Epithelial cell of proximal tubule (primary cell): Measurements from ENCODE around the gene NOTUM. TPM values are rescaled to one million over a fixed set of nuclear protein-coding genes. Genes with fewer than 3 reads are reported as not detected.

Source experiments
- DNase-seq: peaks from one replicate; pipeline ENCODE4 v3.0.0-alpha.2; 2011; ENCODE audit warnings: low read depth
- H3K4me3 ChIP-seq: 2 replicates; pipeline ENCODE4 v1.5.1; 2011; ENCODE audit warnings: low read depth, mild to moderate bottlenecking, low read length
- total RNA-seq: library from RNA; depleted of rRNA; stranded (reverse); fragments of >200 nt; gene quantifications from 2 replicates; pipeline ENCODE4 v1.2.3, GENCODE V29; 2015
- TF ChIP-seq, protein P1 (sequence below): conservative IDR thresholded peaks from 2 replicates; pipeline ENCODE4 v1.5.1; 2012; ENCODE audit warnings: low read depth, mild to moderate bottlenecking, low read length

NOTUM gene
- not detected in 2 replicates for total RNA-seq

DNA sequence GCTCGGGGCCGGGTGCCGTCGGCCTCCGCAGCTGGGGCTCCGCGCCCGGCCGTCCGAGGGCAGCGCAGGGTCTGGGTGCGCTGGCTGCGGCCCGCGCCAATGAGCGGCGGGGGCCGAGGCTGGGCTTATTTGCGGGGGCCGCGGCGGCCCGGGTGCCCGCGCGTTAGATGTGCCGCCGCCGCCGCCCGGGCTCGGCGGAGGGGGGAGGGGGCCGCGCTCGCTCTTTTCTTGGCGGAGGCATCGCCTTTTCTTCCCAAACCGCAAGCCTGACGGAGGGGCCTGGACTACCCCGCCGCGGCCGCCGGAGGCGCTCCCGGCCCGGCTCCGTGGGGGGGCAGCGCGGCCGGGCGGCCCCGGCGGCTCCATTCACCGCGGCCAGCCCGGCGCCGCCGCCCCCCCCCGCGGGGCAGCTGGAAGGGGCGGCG is at the start of gene NOTUM:
TSS of gene NOTUM (minus strand) at position 101 of the 425 bp plus-strand sequence. CDS start 278 bp downstream, outside the sequence.
- DNase-seq = no peak
- TF ChIP-seq, protein P1, sequence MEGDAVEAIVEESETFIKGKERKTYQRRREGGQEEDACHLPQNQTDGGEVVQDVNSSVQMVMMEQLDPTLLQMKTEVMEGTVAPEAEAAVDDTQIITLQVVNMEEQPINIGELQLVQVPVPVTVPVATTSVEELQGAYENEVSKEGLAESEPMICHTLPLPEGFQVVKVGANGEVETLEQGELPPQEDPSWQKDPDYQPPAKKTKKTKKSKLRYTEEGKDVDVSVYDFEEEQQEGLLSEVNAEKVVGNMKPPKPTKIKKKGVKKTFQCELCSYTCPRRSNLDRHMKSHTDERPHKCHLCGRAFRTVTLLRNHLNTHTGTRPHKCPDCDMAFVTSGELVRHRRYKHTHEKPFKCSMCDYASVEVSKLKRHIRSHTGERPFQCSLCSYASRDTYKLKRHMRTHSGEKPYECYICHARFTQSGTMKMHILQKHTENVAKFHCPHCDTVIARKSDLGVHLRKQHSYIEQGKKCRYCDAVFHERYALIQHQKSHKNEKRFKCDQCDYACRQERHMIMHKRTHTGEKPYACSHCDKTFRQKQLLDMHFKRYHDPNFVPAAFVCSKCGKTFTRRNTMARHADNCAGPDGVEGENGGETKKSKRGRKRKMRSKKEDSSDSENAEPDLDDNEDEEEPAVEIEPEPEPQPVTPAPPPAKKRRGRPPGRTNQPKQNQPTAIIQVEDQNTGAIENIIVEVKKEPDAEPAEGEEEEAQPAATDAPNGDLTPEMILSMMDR = no peak
- no peak within 1 kb of the TSS for H3K4me3 ChIP-seq

DNA sequence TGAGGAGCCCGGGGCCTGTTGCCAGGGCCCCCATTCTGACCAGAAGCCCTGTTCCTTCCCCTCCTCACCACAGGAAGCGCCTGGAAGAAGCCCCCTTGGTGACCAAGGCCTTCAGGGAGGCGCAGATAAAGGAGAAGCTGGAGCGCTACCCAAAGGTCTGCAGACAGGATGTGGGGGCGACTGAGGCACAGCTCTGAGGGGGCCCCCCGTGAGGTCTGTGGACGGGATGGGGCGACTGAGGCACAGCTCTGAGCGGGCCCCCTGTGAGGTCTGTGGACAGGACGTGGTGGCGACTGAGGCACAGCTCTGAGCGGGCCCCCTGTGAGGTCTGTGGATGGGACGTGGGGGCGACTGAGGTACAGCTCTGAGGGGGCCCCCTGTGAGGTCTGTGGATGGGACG is 48.4 kb upstream of the NOTUM start:
- TF ChIP-seq, protein P1 = no peak
- H3K4me3 ChIP-seq = no peak overlapping the region
- DNase-seq = no peak

DNA sequence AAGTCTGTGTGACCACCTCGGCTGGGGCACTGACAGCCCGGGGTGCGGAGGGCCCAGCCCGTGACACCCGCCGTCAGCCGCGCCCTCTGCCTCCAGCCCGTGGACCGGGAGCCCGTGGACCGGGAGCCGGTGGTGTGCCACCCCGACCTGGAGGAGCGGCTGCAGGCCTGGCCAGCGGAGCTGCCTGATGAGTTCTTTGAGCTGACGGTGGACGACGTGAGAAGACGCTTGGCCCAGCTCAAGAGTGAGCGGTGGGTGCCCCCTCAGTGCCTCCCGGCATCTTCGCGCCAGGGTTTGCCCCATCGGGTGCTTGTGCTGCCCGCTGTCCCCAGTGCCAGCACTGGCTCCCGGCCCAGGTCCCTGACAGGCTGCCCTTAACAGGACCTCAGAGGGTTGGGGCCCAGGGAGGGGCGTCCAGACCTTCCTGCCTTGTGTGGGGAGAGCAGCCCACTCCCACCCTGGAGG is 48.0 kb upstream of the NOTUM start:
- no peak for DNase-seq
- TF ChIP-seq, protein P1 = no peak
- no peak overlapping the region for H3K4me3 ChIP-seq

DNA sequence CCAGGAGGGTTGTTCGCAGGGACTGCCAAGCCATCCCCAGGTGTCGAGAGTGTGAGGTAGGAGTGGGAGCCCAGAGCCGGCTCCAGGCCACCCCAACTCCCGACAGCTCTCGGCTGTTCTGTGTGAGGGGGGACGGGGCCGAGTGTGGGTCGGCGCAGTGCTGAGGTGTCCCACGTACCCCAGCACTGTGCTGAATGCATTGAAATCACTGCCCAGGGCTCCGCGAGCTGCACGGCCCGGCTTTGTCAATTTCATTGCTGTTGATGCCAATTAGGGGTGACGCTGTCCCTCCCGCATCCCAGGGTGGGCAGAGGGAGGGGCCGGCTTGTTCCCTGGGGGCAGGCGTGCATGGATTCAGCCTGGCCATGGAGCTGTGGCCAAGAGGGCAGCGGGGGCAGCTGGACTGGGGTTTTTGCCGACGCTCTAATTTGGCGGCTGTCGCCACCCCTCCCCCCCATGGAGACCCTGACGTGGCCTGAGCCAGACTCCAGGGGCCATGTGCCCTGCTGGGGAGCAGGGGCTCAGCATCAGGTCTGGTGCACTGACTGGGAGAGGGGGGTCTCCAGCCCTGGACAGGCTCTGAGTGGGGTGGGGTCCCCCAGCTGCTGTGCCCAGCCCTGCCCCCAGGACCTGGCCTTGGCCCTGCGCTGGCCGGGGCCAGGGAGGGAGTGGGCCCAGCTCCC is 47.4 kb upstream of the NOTUM start:
- no peak for DNase-seq
- no peak overlapping the region for H3K4me3 ChIP-seq
- TF ChIP-seq, protein P1 = no peak

DNA sequence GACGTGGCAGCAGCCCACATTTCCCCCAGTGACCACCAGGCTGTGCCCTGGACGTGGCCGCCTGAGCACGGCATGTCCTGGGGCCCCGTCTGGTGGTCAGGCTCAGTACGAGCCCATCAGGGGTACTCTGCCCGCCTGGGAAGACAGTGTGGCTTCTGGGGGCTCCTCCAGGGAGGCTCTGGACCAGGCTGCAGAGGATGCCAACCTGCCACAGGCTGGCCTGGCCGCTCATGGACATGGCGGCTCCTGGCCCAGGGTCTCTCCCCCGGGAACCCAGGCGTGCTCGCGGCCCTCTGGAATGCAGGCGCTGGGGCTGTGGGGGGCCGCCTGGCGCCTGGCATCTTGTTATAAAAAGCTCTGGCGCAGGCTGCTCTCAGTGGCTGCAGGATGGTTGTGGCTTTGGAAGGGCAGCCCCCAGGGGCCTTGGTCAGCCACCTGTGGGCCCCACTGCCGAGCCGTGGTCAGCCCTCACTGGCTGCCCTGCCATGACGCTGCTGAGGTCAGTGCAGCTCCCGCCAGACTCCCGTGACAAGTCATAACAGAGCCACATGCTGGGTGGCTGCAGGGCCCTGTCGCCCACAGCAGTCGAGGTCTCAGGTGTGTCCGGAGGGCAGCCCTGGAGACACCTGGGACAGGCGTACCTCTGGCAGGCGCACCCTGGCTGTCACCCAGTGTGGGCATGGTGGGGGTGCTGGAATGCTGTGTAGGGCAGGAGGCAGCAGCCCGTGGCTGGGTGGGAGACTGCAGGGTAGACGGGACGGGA is 46.7 kb upstream of the NOTUM start:
- TF ChIP-seq, protein P1 = no peak
- DNase-seq = no peak

DNA sequence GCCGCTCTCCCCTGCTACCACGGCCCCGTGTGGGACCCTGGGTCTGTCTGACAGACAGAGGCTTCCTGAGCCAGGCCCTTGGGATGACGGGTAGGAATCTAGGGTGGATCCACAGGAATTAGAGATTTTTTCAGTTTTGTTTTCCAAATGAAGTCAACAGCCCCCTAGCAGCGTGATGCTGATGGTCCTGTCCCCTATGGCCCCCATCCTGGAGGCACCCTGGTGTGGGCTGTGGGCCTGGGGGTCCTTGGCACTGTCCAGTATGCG is 46.2 kb upstream of the NOTUM start:
- no peak overlapping the region for H3K4me3 ChIP-seq

More for the DNA sequence above, 46.7 kb upstream of the NOTUM start:
- H3K4me3 ChIP-seq = no peak overlapping the region

More for the DNA sequence above, 46.2 kb upstream of the NOTUM start:
- no peak for DNase-seq
- TF ChIP-seq, protein P1 = no peak
